Endothelial cell of umbilical vein (primary cell): Measurements from ENCODE around the gene LRRK1. TPM values are rescaled to one million over a fixed set of nuclear protein-coding genes. Genes with fewer than 3 reads are reported as not detected.

Experiments
- BruUV-seq: library from RNA; stranded (reverse); fragments of 400-500 nt; replicated peaks from 2 replicates; lab custom pipeline; 2021; lab: Mats Ljungman, UMichigan
- CTCF ChIA-PET: fragments of 300-600, 350-600 bp; sonication (Branson Sonifier 250); formaldehyde crosslinking; loops from one replicate; lab custom pipeline; 2021; ENCODE audit warnings: antibody characterized with exemption, inconsistent platforms; lab: Charles Lee
- POLR2A ChIA-PET: fragments of 300-600, 350-600 bp; sonication (Branson Sonifier 250); formaldehyde crosslinking; loops from one replicate; lab custom pipeline; 2021; ENCODE audit warnings: antibody characterized with exemption, inconsistent platforms; lab: Charles Lee
- DNase-seq: peaks from one replicate; pipeline ENCODE4 v3.0.0-alpha.2; 2011; ENCODE audit warnings: low read depth, low spot score
- FAIRE-seq: peaks from 2 replicates; lab custom pipeline; 2011; peaks lifted over from hg19 to GRCh38; lab: Jason Lieb, UNC
- H2AFZ ChIP-seq: 2 replicates; pipeline ENCODE4 v1.6.0; 2012; ENCODE audit warnings: low read depth, low read length, control low read depth, inconsistent platforms
- H3K27ac ChIP-seq: 2 replicates; pipeline ENCODE4 v1.5.1; 2011; ENCODE audit warnings: low read depth, mild to moderate bottlenecking, control low read depth, low read length, moderate library complexity; ENCODE audit not compliant: insufficient read depth
- H3K27me3 ChIP-seq, 2 experiments: 2 replicates each; pipeline versions ENCODE4 v1.6.0 to v1.6.1; 2011; ENCODE audit warnings: low read length in 2 of 2, mixed read lengths in 1 of 2; ENCODE audit not compliant: control insufficient read depth in 2 of 2, insufficient read depth in 2 of 2
- H3K36me3 ChIP-seq, 2 experiments: 2 replicates in 1 of 2; 3 replicates in 1 of 2; pipeline ENCODE4 v1.5.1; 2011; ENCODE audit warnings: low read length in 2 of 2, mild to moderate bottlenecking in 1 of 2, moderate library complexity in 1 of 2; ENCODE audit not compliant: control insufficient read depth in 2 of 2, insufficient read depth in 2 of 2; ENCODE audit errors: extremely low read depth in 1 of 2
- H3K4me1 ChIP-seq: 3 replicates; pipeline ENCODE4 v1.5.1; 2011; ENCODE audit warnings: mild to moderate bottlenecking, low read length; ENCODE audit not compliant: control insufficient read depth, insufficient read depth; ENCODE audit errors: extremely low read depth
- H3K4me2 ChIP-seq: 2 replicates; pipeline ENCODE4 v1.6.1; 2011; ENCODE audit warnings: low read length, control low read depth, mixed read lengths; ENCODE audit not compliant: insufficient read depth
- H3K4me3 ChIP-seq, 3 experiments: fragments of 200-600 bp in 1 of 3; sonication (generic), shearing (Covaris generic) in 1 of 3; replicated peaks in 1 of 3; 2 replicates each; pipeline ENCODE4 v1.5.1; 2011 to 2016; ENCODE audit warnings: control low read depth in 3 of 3, low read length in 3 of 3, mild to moderate bottlenecking in 2 of 3, inconsistent platforms in 1 of 3, low read depth in 1 of 3, moderate library complexity in 1 of 3; ENCODE audit not compliant: insufficient read depth in 1 of 3
- H3K79me2 ChIP-seq: 2 replicates; pipeline ENCODE4 v1.6.0; 2012; ENCODE audit warnings: low read length, inconsistent platforms; ENCODE audit not compliant: control insufficient read depth, insufficient read depth
- H3K9ac ChIP-seq: replicated peaks from 2 replicates; pipeline ENCODE3; 2011; ENCODE audit warnings: low read length, control low read depth; ENCODE audit not compliant: insufficient read depth; ENCODE audit errors: extremely low read depth
- H3K9me1 ChIP-seq: replicated peaks from 3 replicates; pipeline ENCODE4 v1.6.0; 2011; ENCODE audit warnings: mild to moderate bottlenecking, low read length; ENCODE audit not compliant: control insufficient read depth, insufficient read depth; ENCODE audit errors: extremely low read depth
- H3K9me3 ChIP-seq: replicated peaks from 2 replicates; pipeline ENCODE4 v1.5.1; 2012; ENCODE audit warnings: low read length, inconsistent platforms; ENCODE audit not compliant: control insufficient read depth, insufficient read depth
- H4K20me1 ChIP-seq: replicated peaks from 2 replicates; pipeline ENCODE3; 2011; ENCODE audit warnings: mild to moderate bottlenecking, low read length; ENCODE audit not compliant: control insufficient read depth, insufficient read depth; ENCODE audit errors: extremely low read depth
- EZH2 ChIP-seq: IDR thresholded peaks from 2 replicates; pipeline ENCODE4 v1.6.1; 2012; ENCODE audit warnings: borderline replicate concordance, low read depth, mild to moderate bottlenecking, moderate library complexity, low read length, inconsistent platforms; ENCODE audit not compliant: severe bottlenecking
- FOS ChIP-seq: IDR thresholded peaks from 2 replicates; pipeline ENCODE4 v1.6.1; 2011; ENCODE audit warnings: mild to moderate bottlenecking, low read length, moderate library complexity, borderline replicate concordance; ENCODE audit not compliant: insufficient read depth
- GATA2 ChIP-seq: IDR thresholded peaks from 2 replicates; pipeline ENCODE4 v1.7.0; 2011; ENCODE audit warnings: low read depth, mild to moderate bottlenecking, moderate library complexity, mixed read lengths, low read length; ENCODE audit not compliant: insufficient read length, insufficient read depth
- JUN ChIP-seq: IDR thresholded peaks from 2 replicates; pipeline ENCODE4 v1.6.1; 2011; ENCODE audit warnings: borderline replicate concordance, low read depth; ENCODE audit not compliant: insufficient read length, insufficient read depth
- MYC ChIP-seq: IDR thresholded peaks from one replicate; pipeline ENCODE4 v1.6.1; 2011; ENCODE audit warnings: mild to moderate bottlenecking, low read depth, low read length
- POLR2A ChIP-seq: IDR thresholded peaks from 2 replicates; pipeline ENCODE4 v1.6.1; 2012; ENCODE audit warnings: low read depth, mild to moderate bottlenecking, control low read depth, low read length
- POLR2AphosphoS5 ChIP-seq: IDR thresholded peaks from 2 replicates; pipeline ENCODE4 v1.6.1; 2012; ENCODE audit warnings: low read depth, mild to moderate bottlenecking, control low read depth, low read length, moderate library complexity; ENCODE audit not compliant: insufficient read depth
- dilution Hi-C: fragments of 300-500 bp; cut with MboI; formaldehyde crosslinking; loops from one replicate; pipeline ENCODE4 v1.15.0; 2019; ENCODE audit warnings: low sequenced_read_pairs; ENCODE audit not compliant: extremely low pct_ligation_motif_present
- intact Hi-C: fragments of 100-400 bp; cut with micrococcal nuclease; formaldehyde crosslinking; loops from one replicate; pipeline ENCODE4 v1.10.0; 2022
- polyA plus RNA-seq, 4 experiments: library from polyadenylated mRNA; depleted of rRNA in 3 of 4; stranded (reverse) in 3 of 4; unstranded in 1 of 4; fragments of >200 nt; gene quantifications; 2 replicates each; pipeline versions ENCODE4 v1.2.1 to v1.2.3, GENCODE V29; 2011 to 2012; ENCODE audit warnings: missing spikeins in 1 of 4
- total RNA-seq: library from RNA; stranded (reverse); gene quantifications from 2 replicates; pipeline ENCODE4 v1.2.3, GENCODE V29; 2021
- TF ChIP-seq, protein P1 (sequence below), 2 donors: IDR thresholded peaks; 1 replicate in 1 of 2; 2 replicates in 1 of 2; pipeline ENCODE4 v1.5.1; 2011; ENCODE audit warnings: low read length in 2 of 2, mild to moderate bottlenecking in 2 of 2, moderate library complexity in 2 of 2, control low read depth in 1 of 2, inconsistent platforms in 1 of 2, low read depth in 1 of 2; ENCODE audit not compliant: insufficient read depth in 1 of 2; ENCODE audit errors: extremely low read depth in 1 of 2
- TF ChIP-seq, protein P2 (sequence below): IDR thresholded peaks from 2 replicates; pipeline ENCODE4 v1.6.1; 2011; ENCODE audit not compliant: insufficient read depth, insufficient read length

Gene LRRK1
- total and polyA plus RNA-seq, 2 donors (not counting 3 experiments of a cell fraction or from before 2014, with no cell fraction given): 11.0 to 22.1 TPM

DNA sequence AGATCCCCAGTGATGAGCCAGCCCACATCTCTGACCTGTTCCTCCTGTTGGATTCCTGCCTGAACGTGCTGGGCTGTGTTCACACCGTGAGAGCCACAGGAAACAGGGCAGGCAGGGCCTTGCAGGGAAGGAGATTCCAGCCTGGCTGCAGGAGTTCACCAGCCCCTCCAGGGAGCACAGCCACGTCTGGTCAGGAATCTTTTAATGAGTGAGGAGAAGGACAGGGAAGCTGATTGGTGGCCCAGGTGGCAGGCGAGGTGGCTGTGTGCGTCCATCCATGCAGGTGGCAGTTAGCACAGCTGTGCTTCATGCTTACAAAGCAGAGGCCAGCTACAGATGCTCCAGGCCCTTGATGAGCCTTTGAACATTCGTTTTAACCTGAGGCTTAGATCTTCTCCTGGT is 10.5 kb downstream of the LRRK1 start:
- Histone ChIP-seq H4K20me1 (no peaks in the 10 kb centered on the region), H3K4me2 (no peak overlapping the region), H3K9me3 (no peaks in the 10 kb centered on the region), H3K36me3 (peaks cover 8 to 13% of the 10 kb centered on the region in 2 experiments), H3K27ac (no peak overlapping the region), H3K9ac (no peak overlapping the region), H3K79me2 (no peaks in the 10 kb centered on the region), H3K27me3 (no peaks in the 10 kb centered on the region), H3K9me1 (no peaks in the 10 kb centered on the region), H3K4me1 (peaks cover 7% of the 10 kb centered on the region), H3K4me3 (no peak overlapping the region), H2AFZ (no peak overlapping the region)
- ChIA-PET POLR2A (no interaction called here), CTCF (interaction anchor here (1.5 to 4.1 kb wide), 2 partner anchors 11 to 57 kb away, joined by 5 to 23 read pairs; partner anchors contain the start of gene LRRK1)
- dilution Hi-C loops: no loop called here
- intact Hi-C loops: no loop called here
- no TSS peak for BruUV-seq
- FAIRE-seq: no peak
- no peak for DNase-seq
- no peak for TF ChIP-seq POLR2A
- TF ChIP-seq POLR2AphosphoS5: no peak
- TF ChIP-seq, protein P1, sequence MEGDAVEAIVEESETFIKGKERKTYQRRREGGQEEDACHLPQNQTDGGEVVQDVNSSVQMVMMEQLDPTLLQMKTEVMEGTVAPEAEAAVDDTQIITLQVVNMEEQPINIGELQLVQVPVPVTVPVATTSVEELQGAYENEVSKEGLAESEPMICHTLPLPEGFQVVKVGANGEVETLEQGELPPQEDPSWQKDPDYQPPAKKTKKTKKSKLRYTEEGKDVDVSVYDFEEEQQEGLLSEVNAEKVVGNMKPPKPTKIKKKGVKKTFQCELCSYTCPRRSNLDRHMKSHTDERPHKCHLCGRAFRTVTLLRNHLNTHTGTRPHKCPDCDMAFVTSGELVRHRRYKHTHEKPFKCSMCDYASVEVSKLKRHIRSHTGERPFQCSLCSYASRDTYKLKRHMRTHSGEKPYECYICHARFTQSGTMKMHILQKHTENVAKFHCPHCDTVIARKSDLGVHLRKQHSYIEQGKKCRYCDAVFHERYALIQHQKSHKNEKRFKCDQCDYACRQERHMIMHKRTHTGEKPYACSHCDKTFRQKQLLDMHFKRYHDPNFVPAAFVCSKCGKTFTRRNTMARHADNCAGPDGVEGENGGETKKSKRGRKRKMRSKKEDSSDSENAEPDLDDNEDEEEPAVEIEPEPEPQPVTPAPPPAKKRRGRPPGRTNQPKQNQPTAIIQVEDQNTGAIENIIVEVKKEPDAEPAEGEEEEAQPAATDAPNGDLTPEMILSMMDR (IDR thresholded peaks at IDR 0.05; ENCODE audit: extremely low read depth in 1 of 2, insufficient read depth in 1 of 2, low read depth in 1 of 2, low read length in 2 of 2): no peak
- TF ChIP-seq GATA2: no peak
- TF ChIP-seq, protein P2, sequence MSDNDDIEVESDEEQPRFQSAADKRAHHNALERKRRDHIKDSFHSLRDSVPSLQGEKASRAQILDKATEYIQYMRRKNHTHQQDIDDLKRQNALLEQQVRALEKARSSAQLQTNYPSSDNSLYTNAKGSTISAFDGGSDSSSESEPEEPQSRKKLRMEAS: no peak
- TF ChIP-seq JUN: no peak
- TF ChIP-seq MYC: no peak
- no peak for TF ChIP-seq EZH2
- TF ChIP-seq FOS: no peak
